DOHH2 (cell line): ENCODE measurements around the gene PML.
"Not testable (repeated sequence)": the region's sequence is repeated elsewhere in the genome, so short reads cannot be mapped to it uniquely, and the experiment has no call there.

Experiments
- CTCF ChIP-seq: fragments of 200-600 bp; sonication (generic); IDR thresholded peaks from one replicate; pipeline ENCODE4 v1.5.1; 2014; ENCODE audit warnings: antibody characterized with exemption, mild to moderate bottlenecking, low read depth, low read length; ENCODE audit not compliant: poor library complexity, severe bottlenecking
- EZH2phosphoT487 ChIP-seq: fragments of 200-600 bp; sonication (generic); IDR thresholded peaks from 2 replicates; pipeline ENCODE4 v1.6.1; 2017; ENCODE audit warnings: borderline replicate concordance, mild to moderate bottlenecking, antibody characterized with exemption, low read length, moderate library complexity, mixed read lengths

GRCh38 chr15:74072614-74073337 lies 78.3 kb downstream of the PML start:
- not testable (repeated sequence) for TF ChIP-seq CTCF, EZH2phosphoT487
